OCI-LY7 (cell line): ENCODE results near the gene SRC. TPM values are rescaled to one million over a fixed set of nuclear protein-coding genes. Genes with fewer than 3 reads are reported as not detected.

ENCODE experiments used
- BruUV-seq: library from RNA; stranded (reverse); fragments of 400-500 nt; replicated peaks from 2 replicates; lab custom pipeline; 2021; lab: Mats Ljungman, UMichigan
- CTCF ChIA-PET: fragments of 300-600 bp; sonication (Branson Sonifier 250); formaldehyde crosslinking; loops from one replicate; lab custom pipeline; 2022; ENCODE audit warnings: antibody characterized with exemption; ENCODE audit not compliant: unreplicated experiment; lab: Charles Lee
- POLR2A ChIA-PET: fragments of 300-600 bp; sonication (Branson Sonifier 250); formaldehyde crosslinking; loops from one replicate; lab custom pipeline; 2022; ENCODE audit warnings: antibody characterized with exemption; lab: Charles Lee
- DNase-seq: peaks from one replicate; pipeline ENCODE4 v3.0.0-alpha.2; 2015; ENCODE audit warnings: low spot score
- H2AFZ ChIP-seq: fragments of 200-600 bp; sonication (generic), shearing (Covaris generic); 2 replicates; pipeline ENCODE4 v1.6.1; 2014; ENCODE audit warnings: mild to moderate bottlenecking, antibody characterized with exemption, low read length, moderate library complexity
- H3K27ac ChIP-seq: fragments of 200-600 bp; sonication (generic); 2 replicates; pipeline ENCODE4 v1.5.1; 2014; ENCODE audit warnings: mixed run types, low read depth, mild to moderate bottlenecking, moderate library complexity, low read length, inconsistent platforms; ENCODE audit not compliant: poor library complexity, severe bottlenecking
- H3K36me3 ChIP-seq: fragments of 200-600 bp; sonication (generic); 2 replicates; pipeline ENCODE4 v1.6.1; 2014; ENCODE audit warnings: mild to moderate bottlenecking, antibody characterized with exemption, low read length, moderate library complexity, mixed read lengths; ENCODE audit not compliant: insufficient read depth
- H3K4me1 ChIP-seq: fragments of 200-600 bp; sonication (generic); 2 replicates; pipeline ENCODE4 v1.5.1; 2014; ENCODE audit warnings: mild to moderate bottlenecking, low read length; ENCODE audit not compliant: insufficient read depth, poor library complexity, severe bottlenecking
- H3K4me2 ChIP-seq: fragments of 200-600 bp; sonication (generic); 2 replicates; pipeline ENCODE4 v1.6.1; 2014; ENCODE audit warnings: mild to moderate bottlenecking, low read length
- H3K4me3 ChIP-seq: fragments of 200-600 bp; sonication (generic); 2 replicates; pipeline ENCODE4 v1.5.1; 2014; ENCODE audit warnings: mild to moderate bottlenecking, low read depth, low read length; ENCODE audit not compliant: poor library complexity, severe bottlenecking
- H3K79me2 ChIP-seq: fragments of 200-600 bp; sonication (generic); 2 replicates; pipeline ENCODE4 v1.6.1; 2016; ENCODE audit warnings: low read depth, mild to moderate bottlenecking, low read length, moderate library complexity, mixed read lengths; ENCODE audit not compliant: insufficient read depth
- H3K9me2 ChIP-seq: fragments of 200-600 bp; sonication (generic); 2 replicates; pipeline ENCODE4 v1.6.1; 2016; ENCODE audit warnings: mild to moderate bottlenecking, low read length, mixed read lengths; ENCODE audit not compliant: insufficient read depth
- H3K9me3 ChIP-seq: fragments of 200-600 bp; sonication (generic); 2 replicates; pipeline ENCODE4 v1.6.1; 2014; ENCODE audit warnings: mild to moderate bottlenecking, mixed run types, low read length, mixed read lengths
- H4K20me1 ChIP-seq: fragments of 200-600 bp; sonication (generic); 2 replicates; pipeline ENCODE4 v1.6.1; 2014; ENCODE audit warnings: mild to moderate bottlenecking, antibody characterized with exemption, low read length, moderate library complexity, mixed read lengths; ENCODE audit not compliant: insufficient read depth
- EZH2phosphoT487 ChIP-seq: fragments of 200-600 bp; sonication (generic); IDR thresholded peaks from 2 replicates; pipeline ENCODE4 v1.6.1; 2018; ENCODE audit warnings: low read depth, borderline replicate concordance, mild to moderate bottlenecking, mixed run types, antibody characterized with exemption, low read length, moderate library complexity, mixed read lengths
- intact Hi-C: fragments of 100-400 bp; cut with micrococcal nuclease; formaldehyde crosslinking; loops from one replicate; pipeline ENCODE4 v1.10.0; 2022; ENCODE audit not compliant: unreplicated experiment
- total RNA-seq, 2 experiments: library from RNA; depleted of rRNA in 1 of 2; stranded (reverse); fragments of >200 nt in 1 of 2; shearing (Covaris generic) in 1 of 2; gene quantifications; 2 replicates each; pipeline ENCODE4 v1.2.3, GENCODE V29; 2014 to 2022
- TF ChIP-seq, protein P1 (sequence below): fragments of 200-600 bp; sonication (generic); conservative IDR thresholded peaks from 2 replicates; pipeline ENCODE4 v1.5.1; 2014; ENCODE audit warnings: mild to moderate bottlenecking, antibody characterized with exemption, low read length, moderate library complexity, mixed read lengths

The SRC gene
- total RNA-seq, 2 experiments from 2014 or later: 0.72 to 3.7 TPM

DNA sequence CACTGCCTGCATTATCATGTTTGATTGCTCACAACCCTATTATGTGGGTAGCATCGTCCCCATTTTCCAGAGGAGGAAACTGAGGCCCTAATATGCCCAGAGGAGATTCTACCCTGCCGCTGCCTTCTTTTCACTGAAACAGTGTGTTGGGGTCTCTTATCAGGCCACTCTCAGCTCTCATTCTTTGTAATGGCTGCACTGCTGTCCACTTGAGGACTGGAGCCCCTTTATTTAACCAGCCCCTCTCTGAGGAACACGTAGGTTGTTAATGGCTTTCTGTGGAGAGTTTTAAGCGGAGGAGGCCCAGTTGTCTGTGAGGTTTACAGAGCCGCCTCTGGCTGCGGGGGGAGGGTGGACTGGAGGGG, 32.5 kb downstream of the SRC start:
- TF ChIP-seq, protein P1, sequence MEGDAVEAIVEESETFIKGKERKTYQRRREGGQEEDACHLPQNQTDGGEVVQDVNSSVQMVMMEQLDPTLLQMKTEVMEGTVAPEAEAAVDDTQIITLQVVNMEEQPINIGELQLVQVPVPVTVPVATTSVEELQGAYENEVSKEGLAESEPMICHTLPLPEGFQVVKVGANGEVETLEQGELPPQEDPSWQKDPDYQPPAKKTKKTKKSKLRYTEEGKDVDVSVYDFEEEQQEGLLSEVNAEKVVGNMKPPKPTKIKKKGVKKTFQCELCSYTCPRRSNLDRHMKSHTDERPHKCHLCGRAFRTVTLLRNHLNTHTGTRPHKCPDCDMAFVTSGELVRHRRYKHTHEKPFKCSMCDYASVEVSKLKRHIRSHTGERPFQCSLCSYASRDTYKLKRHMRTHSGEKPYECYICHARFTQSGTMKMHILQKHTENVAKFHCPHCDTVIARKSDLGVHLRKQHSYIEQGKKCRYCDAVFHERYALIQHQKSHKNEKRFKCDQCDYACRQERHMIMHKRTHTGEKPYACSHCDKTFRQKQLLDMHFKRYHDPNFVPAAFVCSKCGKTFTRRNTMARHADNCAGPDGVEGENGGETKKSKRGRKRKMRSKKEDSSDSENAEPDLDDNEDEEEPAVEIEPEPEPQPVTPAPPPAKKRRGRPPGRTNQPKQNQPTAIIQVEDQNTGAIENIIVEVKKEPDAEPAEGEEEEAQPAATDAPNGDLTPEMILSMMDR: no peak
- TF ChIP-seq EZH2phosphoT487: no peak
- ChIA-PET CTCF (no interaction called here), POLR2A (no interaction called here)
- H2AFZ ChIP-seq: no peak overlapping the region
- no peaks in the 10 kb centered on the region for H4K20me1 ChIP-seq
- H3K27ac ChIP-seq: no peak overlapping the region
- H3K4me1 ChIP-seq: peaks cover 41% of the 10 kb centered on the region
- no peaks in the 10 kb centered on the region for H3K79me2 ChIP-seq
- DNase-seq: no peak
- peaks cover 10% of the 10 kb centered on the region; the same call in 1 of the 2 replicates for H3K9me3 ChIP-seq
- intact Hi-C loops: no loop called here
- H3K4me3 ChIP-seq: no peak overlapping the region
- no peaks in the 10 kb centered on the region for H3K9me2 ChIP-seq
- BruUV-seq: no TSS peak
- no peak overlapping the region for H3K4me2 ChIP-seq
- H3K36me3 ChIP-seq: no peaks in the 10 kb centered on the region

DNA sequence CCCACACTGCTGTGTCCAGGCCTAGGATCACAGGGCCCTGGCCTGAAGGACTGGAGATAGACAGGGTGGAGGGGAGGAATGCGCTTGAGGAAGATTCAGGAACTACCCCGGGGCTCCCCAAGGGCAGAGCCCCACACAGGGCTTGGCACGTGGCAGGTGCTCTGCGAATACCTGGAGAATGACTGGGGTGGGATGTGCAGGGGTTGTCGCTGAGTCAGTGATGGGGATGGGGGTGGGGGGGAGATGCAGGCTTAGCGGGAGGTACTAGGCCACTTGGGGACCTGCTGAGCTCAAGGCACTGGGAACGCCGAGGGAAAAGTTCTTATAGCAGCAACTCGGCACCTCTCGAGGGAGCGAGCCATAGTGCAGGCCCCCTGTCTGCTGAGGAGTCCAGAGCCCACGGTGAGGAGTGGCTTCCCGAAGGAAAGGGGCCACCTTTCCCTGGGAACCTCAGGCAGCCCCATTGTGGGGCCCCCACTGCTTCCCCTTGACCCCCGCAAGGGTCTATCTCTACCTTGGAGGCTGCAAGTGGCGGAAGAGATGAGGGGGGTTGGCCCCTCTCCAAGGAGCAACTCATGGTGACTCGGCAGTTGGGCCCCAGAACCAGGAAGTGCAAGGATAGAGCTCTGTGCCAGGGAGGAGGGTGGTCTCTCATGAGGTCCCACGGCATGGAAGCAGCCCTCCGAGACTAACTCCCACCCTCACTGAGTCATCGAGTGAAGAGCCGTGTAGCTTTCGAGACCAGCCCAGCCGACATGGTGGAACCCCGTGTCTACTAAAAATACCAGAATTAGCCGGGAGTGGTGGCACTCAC, 33.1 kb downstream of the SRC start:
- ChIA-PET POLR2A (no interaction called here), CTCF (no interaction called here)
- H3K4me2 ChIP-seq: no peak overlapping the region
- H3K36me3 ChIP-seq: no peaks in the 10 kb centered on the region
- no peaks in the 10 kb centered on the region for H3K9me2 ChIP-seq
- H2AFZ ChIP-seq: no peak overlapping the region
- no peaks in the 10 kb centered on the region for H4K20me1 ChIP-seq
- no peak for DNase-seq
- peaks cover 10% of the 10 kb centered on the region; the same call in 1 of the 2 replicates for H3K9me3 ChIP-seq
- no peak overlapping the region for H3K4me3 ChIP-seq
- intact Hi-C loops: no loop called here
- TF ChIP-seq, protein P1: no peak
- no peak for TF ChIP-seq EZH2phosphoT487
- peaks cover 41% of the 10 kb centered on the region for H3K4me1 ChIP-seq
- H3K79me2 ChIP-seq: no peaks in the 10 kb centered on the region
- no TSS peak for BruUV-seq
- H3K27ac ChIP-seq: no peak overlapping the region
